Adipose tissue (tissue), 3 donors: ENCODE data around the gene GALK1. TPM values are rescaled to one million over a fixed set of nuclear protein-coding genes. Genes with fewer than 3 reads are reported as not detected.

ENCODE experiments used
- H3K27ac ChIP-seq: one replicate; pipeline ENCODE4 v1.5.1; 2013; ENCODE audit warnings: low read depth, low read length
- WGBS, 3 donors: extraction: QIAGEN DNeasy Blood & Tissue Kit; methylation state at CpG; one replicate each; pipeline ENCODE4 v1.1.7; 2013; 5-methylcytosine and 5-hydroxymethylcytosine counted together
- polyA plus RNA-seq, 3 donors: library from polyadenylated mRNA; stranded (reverse); fragments of 200-250 nt; gene quantifications; one replicate each; pipeline ENCODE4 v1.2.3, GENCODE V29; 2013
- donor health status: healthy with polysubstance abuse.
- donor health status: Bipolar disorder and iron deficiency.
- donor health status: healthy.

GALK1 gene
- polyA plus RNA-seq, 3 donors: 28.9 to 32.0 (median 29.0) TPM

- H3K27ac ChIP-seq: no peak within 1 kb of the TSS
- 1 to 3% (median 2%) methylated on average over 41 to 69 of the region's 70 CpGs for WGBS, 3 donors
Measured at GRCh38 chr17:75720656-75721462, 44.1 kb downstream of the GALK1 start, which contains the start of gene ITGB4. Gene ITGB4, plus strand, starts transcription at chr17:75721459. Its CDS starts 3,245 bp downstream, at chr17:75724704.

- no peak overlapping the region for H3K27ac ChIP-seq
- WGBS, 3 donors: 89 to 97% (median 94%) methylated on average over 2 of the region's 2 CpGs
Measured at GRCh38 chr17:75719732-75720131, 45.3 kb downstream of the GALK1 start.

- 50 to 54% (median 52%) methylated on average over 2 of the region's 2 CpGs for WGBS, 3 donors
- no peak overlapping the region for H3K27ac ChIP-seq
Measured at GRCh38 chr17:75712446-75712845, 52.5 kb downstream of the GALK1 start.

Other genes starting within 250 kb of the GALK1 start
- gene CASKIN2, start 249.7 kb downstream of the GALK1 start, polyA plus RNA-seq: 10 to 100 TPM in 2 of 3 donors, 1 to 10 TPM in 1; 6.6 to 42.1 (median 39.6) TPM
- 10 to 100 TPM; 20.1 to 22.7 (median 22.3) TPM for gene TSEN54, start 248.7 kb downstream of the GALK1 start, polyA plus RNA-seq
- gene LLGL2, start 239.5 kb downstream of the GALK1 start, polyA plus RNA-seq: 10 to 100 TPM; 11.8 to 93.4 (median 20.3) TPM
- 100 to 1,000 TPM in 1 of 3 donors, 10 to 100 TPM in 2; 33.4 to 309 (median 70.4) TPM for gene MYO15B, start 177.4 kb downstream of the GALK1 start, polyA plus RNA-seq
- 1 to 10 TPM in 2 of 3 donors, under 1 TPM in 1; 0.67 to 1.5 (median 1.4) TPM for gene SMIM5, start 131.8 kb downstream of the GALK1 start, polyA plus RNA-seq
- gene RECQL5, start 98.0 kb downstream of the GALK1 start, polyA plus RNA-seq: 10 to 100 TPM; 11.1 to 18.6 (median 17.5) TPM
- 10 to 100 TPM; 41.9 to 83.0 (median 77.7) TPM for gene SAP30BP, start 97.9 kb downstream of the GALK1 start, polyA plus RNA-seq
- 10 to 100 TPM in 2 of 3 donors, 1 to 10 TPM in 1; 8.0 to 18.9 (median 13.7) TPM for gene ITGB4, start 43.7 kb downstream of the GALK1 start, polyA plus RNA-seq
- 10 to 100 TPM in 2 of 3 donors, 1 to 10 TPM in 1; 9.7 to 15.0 (median 13.9) TPM for gene UNK, start 19.6 kb upstream of the GALK1 start, polyA plus RNA-seq
- 10 to 100 TPM in 2 of 3 donors, 1 to 10 TPM in 1; 6.3 to 13.5 (median 10.1) TPM for gene UNC13D, start 79.2 kb upstream of the GALK1 start, polyA plus RNA-seq
- gene WBP2, start 90.1 kb upstream of the GALK1 start, polyA plus RNA-seq: 100 to 1,000 TPM in 2 of 3 donors, 10 to 100 TPM in 1; 85.0 to 162 (median 107) TPM
- gene TRIM47, start 113.4 kb upstream of the GALK1 start, polyA plus RNA-seq: 10 to 100 TPM; 12.7 to 32.6 (median 28.6) TPM
- gene TRIM65, start 131.8 kb upstream of the GALK1 start, polyA plus RNA-seq: 10 to 100 TPM; 11.1 to 15.3 (median 11.7) TPM
- 10 to 100 TPM; 43.1 to 74.8 (median 48.1) TPM for gene MRPL38, start 139.7 kb upstream of the GALK1 start, polyA plus RNA-seq
- gene FBF1, start 175.8 kb upstream of the GALK1 start, polyA plus RNA-seq: 1 to 10 TPM; 2.5 to 5.5 (median 3.8) TPM
- 10 to 100 TPM; 17.7 to 61.9 (median 19.8) TPM for gene ACOX1, start 214.0 kb upstream of the GALK1 start, polyA plus RNA-seq
- gene TEN1, start 214.0 kb upstream of the GALK1 start, polyA plus RNA-seq: 10 to 100 TPM; 25.2 to 42.6 (median 39.5) TPM
- 10 to 100 TPM in 2 of 3 donors, 1 to 10 TPM in 1; 5.4 to 13.7 (median 13.0) TPM for gene CDK3, start 235.7 kb upstream of the GALK1 start, polyA plus RNA-seq